SU-DHL-6 (cell line): ENCODE results near the gene SLFN12.

Source experiments
- CTCF ChIP-seq: fragments of 200-600 bp; sonication (generic); IDR thresholded peaks from one replicate; pipeline ENCODE4 v1.5.1; 2017; ENCODE audit warnings: antibody characterized with exemption, mild to moderate bottlenecking, low read length, moderate library complexity; ENCODE audit not compliant: insufficient read depth, poor library complexity, severe bottlenecking
- EZH2phosphoT487 ChIP-seq: fragments of 200-600 bp; sonication (generic), shearing (Covaris generic); conservative IDR thresholded peaks from 2 replicates; pipeline ENCODE4 v1.6.1; 2018; ENCODE audit warnings: mild to moderate bottlenecking, antibody characterized with exemption, low read length, moderate library complexity, mixed read lengths

- TF ChIP-seq CTCF (no peak), EZH2phosphoT487 (no peak)
Observed at GRCh38 chr17:35368081-35368830, 64.0 kb downstream of the SLFN12 start.
